AG08395 (cell line): ENCODE measurements around the gene DIAPH2.
A peak's percentile ranks its signal among the peaks of the same experiment; 100 is the strongest.

Experiments
- DNase-seq: peaks from one replicate; pipeline ENCODE4 v3.0.0; 2012; ENCODE audit warnings: mixed read lengths, low spot score

DIAPH2 gene

GRCh38 chrX:97057349-97057909, 372.8 kb downstream of the DIAPH2 start:
- no peak for DNase-seq

GRCh38 chrX:97060020-97060419, 375.4 kb downstream of the DIAPH2 start:
- DNase-seq: no peak

GRCh38 chrX:97065066-97065465, 380.4 kb downstream of the DIAPH2 start:
- DNase-seq: no peak

- no peak for DNase-seq
Observed at GRCh38 chrX:97065973-97066372, 381.3 kb downstream of the DIAPH2 start.

- no peak for DNase-seq
Observed at GRCh38 chrX:97066381-97066780, 381.7 kb downstream of the DIAPH2 start.

- no peak for DNase-seq
Observed at GRCh38 chrX:97070346-97070745, 385.7 kb downstream of the DIAPH2 start.

GRCh38 chrX:97074400-97074799, 389.8 kb downstream of the DIAPH2 start:
- no peak for DNase-seq

- no peak for DNase-seq
Observed at GRCh38 chrX:97089116-97089515, 404.5 kb downstream of the DIAPH2 start.

- no peak for DNase-seq
Observed at GRCh38 chrX:97096385-97096784, 411.7 kb downstream of the DIAPH2 start.

- DNase-seq: no peak
Observed at GRCh38 chrX:97102938-97103337, 418.3 kb downstream of the DIAPH2 start.

GRCh38 chrX:97109730-97110129, 425.1 kb downstream of the DIAPH2 start:
- DNase-seq: no peak

GRCh38 chrX:97117572-97117971, 432.9 kb downstream of the DIAPH2 start:
- no peak for DNase-seq

- DNase-seq: no peak
Observed at GRCh38 chrX:97119474-97120109, 434.9 kb downstream of the DIAPH2 start.

GRCh38 chrX:97123001-97123400, 438.4 kb downstream of the DIAPH2 start:
- DNase-seq: no peak

GRCh38 chrX:97126020-97126419, 441.4 kb downstream of the DIAPH2 start:
- peak; percentile 4 for DNase-seq

- DNase-seq: no peak
Observed at GRCh38 chrX:97132664-97133415, 448.2 kb downstream of the DIAPH2 start.

- DNase-seq: no peak
Observed at GRCh38 chrX:97145934-97146333, 461.3 kb downstream of the DIAPH2 start.

- no peak for DNase-seq
Observed at GRCh38 chrX:97155816-97156215, 471.2 kb downstream of the DIAPH2 start.

- DNase-seq: no peak
Observed at GRCh38 chrX:97158269-97158668, 473.6 kb downstream of the DIAPH2 start.

- DNase-seq: no peak
Observed at GRCh38 chrX:97159916-97160800, 475.5 kb downstream of the DIAPH2 start.

GRCh38 chrX:97167333-97167732, 482.7 kb downstream of the DIAPH2 start:
- no peak for DNase-seq

GRCh38 chrX:97168646-97169045, 484.0 kb downstream of the DIAPH2 start:
- no peak for DNase-seq
